CD14-positive monocyte (primary cell): ENCODE measurements around the gene TMEM240. TPM values are rescaled to one million over a fixed set of nuclear protein-coding genes. Genes with fewer than 3 reads are reported as not detected.
"Not testable (repeated sequence)": the region's sequence is repeated elsewhere in the genome, so short reads cannot be mapped to it uniquely, and the experiment has no call there.

ENCODE experiments used
- DNase-seq, 3 donors: peaks; one replicate each; pipeline ENCODE4 v3.0.0-alpha.2; 2011 to 2022
- H2AFZ ChIP-seq: 2 replicates; pipeline ENCODE4 v1.6.0; 2012; ENCODE audit warnings: mild to moderate bottlenecking, low read depth, low read length, inconsistent platforms; ENCODE audit not compliant: insufficient read depth, poor library complexity, severe bottlenecking
- H3K27ac ChIP-seq, 2 donors: 1 replicate in 1 of 2; 2 replicates in 1 of 2; pipeline ENCODE4 v1.5.1; 2012 to 2013; ENCODE audit warnings: low read length in 2 of 2, control low read depth in 1 of 2, inconsistent platforms in 1 of 2, low read depth in 1 of 2, mild to moderate bottlenecking in 1 of 2
- H3K27me3 ChIP-seq, 2 donors: one replicate each; pipeline versions ENCODE4 v1.6.0 to v1.6.1; 2011 to 2013; ENCODE audit warnings: low read length in 2 of 2; ENCODE audit not compliant: control insufficient read depth in 2 of 2, insufficient read depth in 2 of 2
- H3K36me3 ChIP-seq, 2 donors: replicated peaks in 1 of 2; 1 replicate in 1 of 2; 2 replicates in 1 of 2; pipeline versions ENCODE4 v1.5.1 to v1.6.1; 2012 to 2013; ENCODE audit warnings: low read length in 2 of 2, control low read depth in 1 of 2, inconsistent platforms in 1 of 2, mild to moderate bottlenecking in 1 of 2; ENCODE audit not compliant: insufficient read depth in 2 of 2, control insufficient read depth in 1 of 2
- H3K4me1 ChIP-seq, 2 donors: 1 replicate in 1 of 2; 2 replicates in 1 of 2; pipeline versions ENCODE4 v1.5.1 to v1.6.1; 2012 to 2013; ENCODE audit warnings: low read length in 2 of 2, control low read depth in 1 of 2, inconsistent platforms in 1 of 2, mild to moderate bottlenecking in 1 of 2, moderate library complexity in 1 of 2; ENCODE audit not compliant: insufficient read depth in 2 of 2, control insufficient read depth in 1 of 2
- H3K4me2 ChIP-seq: replicated peaks from 2 replicates; pipeline ENCODE3; 2012; ENCODE audit warnings: low read length, moderate library complexity, mild to moderate bottlenecking; ENCODE audit not compliant: poor library complexity, severe bottlenecking; ENCODE audit errors: extremely low read depth
- H3K4me3 ChIP-seq, 3 experiments: fragments of 200-600 bp in 1 of 3; sonication (generic) in 1 of 3; replicated peaks in 1 of 3; 1 replicate in 2 of 3; 2 replicates in 1 of 3; pipeline ENCODE4 v1.5.1; 2011 to 2013; ENCODE audit warnings: low read length in 3 of 3, mild to moderate bottlenecking in 3 of 3, control low read depth in 2 of 3, low read depth in 2 of 3, inconsistent platforms in 1 of 3, moderate library complexity in 1 of 3
- H3K79me2 ChIP-seq: 2 replicates; pipeline ENCODE4 v1.6.0; 2012; ENCODE audit warnings: mild to moderate bottlenecking, control low read depth, inconsistent platforms, low read length, moderate library complexity; ENCODE audit not compliant: insufficient read depth
- H3K9ac ChIP-seq: 2 replicates; pipeline ENCODE4 v1.6.0; 2017; ENCODE audit warnings: low read length, mild to moderate bottlenecking; ENCODE audit not compliant: insufficient read depth, poor library complexity, severe bottlenecking
- H3K9me3 ChIP-seq, 2 donors: replicated peaks in 1 of 2; 1 replicate in 1 of 2; 2 replicates in 1 of 2; pipeline versions ENCODE4 v1.5.1 to v1.6.1; 2012 to 2013; ENCODE audit warnings: low read length in 2 of 2, control low read depth in 1 of 2; ENCODE audit not compliant: control insufficient read depth in 1 of 2, insufficient read depth in 1 of 2
- H4K20me1 ChIP-seq: 2 replicates; pipeline ENCODE4 v1.6.0; 2012; ENCODE audit warnings: mild to moderate bottlenecking, low read length, control low read depth, moderate library complexity; ENCODE audit not compliant: insufficient read depth
- H3K27ac Mint-ChIP-seq, 7 donors: one replicate each; pipeline ENCODE4 v1.8.0; 2020; ENCODE audit warnings: mild to moderate bottlenecking in 7 of 7, mixed read lengths in 7 of 7, moderate library complexity in 6 of 7, inconsistent platforms in 2 of 7
- H3K27me3 Mint-ChIP-seq, 3 donors: one replicate each; pipeline ENCODE4 v1.8.0; 2021 to 2022; ENCODE audit warnings: low read depth in 3 of 3, mild to moderate bottlenecking in 3 of 3, mixed read lengths in 3 of 3, moderate library complexity in 3 of 3, inconsistent platforms in 1 of 3
- H3K36me3 Mint-ChIP-seq, 2 donors: one replicate each; pipeline ENCODE4 v1.8.0; 2020; ENCODE audit warnings: mixed read lengths in 2 of 2, inconsistent platforms in 1 of 2, mild to moderate bottlenecking in 1 of 2
- H3K4me1 Mint-ChIP-seq: one replicate; pipeline ENCODE4 v1.8.0; 2020; ENCODE audit warnings: mild to moderate bottlenecking, mixed read lengths
- H3K4me3 Mint-ChIP-seq, 2 donors: one replicate each; pipeline ENCODE4 v1.8.0; 2020; ENCODE audit warnings: mild to moderate bottlenecking in 2 of 2, mixed read lengths in 2 of 2, moderate library complexity in 1 of 2
- H3K9me3 Mint-ChIP-seq, 7 donors: one replicate each; pipeline ENCODE4 v1.8.0; 2020 to 2022; ENCODE audit warnings: mixed read lengths in 7 of 7, mild to moderate bottlenecking in 6 of 7, moderate library complexity in 6 of 7, inconsistent platforms in 2 of 7
- WGBS: methylation state at CpG from one replicate; pipeline ENCODE4 v1.1.5; 2013; ENCODE audit warnings: missing lambda C conversion rate; ENCODE audit not compliant: insufficient coverage; 5-methylcytosine and 5-hydroxymethylcytosine counted together
- intact Hi-C, 2 donors: fragments of 100-400 bp; cut with micrococcal nuclease; formaldehyde crosslinking; loops; one replicate each; pipeline versions ENCODE4 v1.15.0 to v1.15.1; 2023
- polyA plus RNA-seq, 3 donors: library from polyadenylated mRNA; depleted of rRNA in 1 of 3; unstranded in 2 of 3; stranded (reverse) in 1 of 3; fragments of 300-500 nt in 2 of 3; fragments of >200 nt in 1 of 3; fragmentation: Illumina TruSeq in 2 of 3; gene quantifications; 1 replicate in 2 of 3; 2 replicates in 1 of 3; pipeline ENCODE4 v1.2.3, GENCODE V29; 2012 to 2021
- TF ChIP-seq, protein P1 (sequence below): fragments of 200-600 bp; IDR thresholded peaks from one replicate; pipeline ENCODE4 v1.8.0; 2022; ENCODE audit warnings: antibody characterized with exemption, mild to moderate bottlenecking

TMEM240 gene
- polyA plus RNA-seq, 3 donors = not detected

DNA sequence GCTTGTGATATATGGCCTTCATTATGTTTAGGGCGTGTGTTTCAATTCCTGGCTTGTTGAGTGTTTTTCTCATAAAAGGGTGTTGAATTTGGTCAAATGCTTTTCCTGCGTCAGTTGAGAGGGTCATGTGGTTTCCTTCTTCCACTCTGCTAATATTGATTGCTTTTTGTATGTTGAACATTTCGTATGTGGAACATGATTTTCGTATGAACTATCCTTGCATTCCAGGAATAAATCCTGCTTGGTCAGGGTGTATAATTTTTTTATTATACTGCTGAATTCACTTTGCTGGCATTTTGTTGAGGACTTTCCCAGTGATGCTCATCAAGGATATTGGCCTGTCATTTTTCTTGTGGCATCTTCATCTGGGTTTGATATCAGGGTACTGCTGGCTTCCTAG lies 33.1 kb downstream of the TMEM240 start:
- H3K4me2 ChIP-seq = no peak overlapping the region
- H3K4me3 ChIP-seq = no peak overlapping the region
- Mint-ChIP-seq H3K4me1 (peaks cover 22% of the 10 kb centered on the region), H3K27me3 (no peaks in the 10 kb centered on the region), H3K36me3 (no peaks in the 10 kb centered on the region), H3K9me3 (peaks cover 0 to 3% (median 0%) of the 10 kb centered on the region in 7 donors), H3K4me3 (no peak overlapping the region), H3K27ac (peak overlapping the region in 1 of 7 donors; percentile 58)
- H3K4me1 ChIP-seq = peaks cover 20 to 26% of the 10 kb centered on the region in 2 donors
- no peak overlapping the region for H3K9ac ChIP-seq
- H3K27ac ChIP-seq = no peak overlapping the region
- DNase-seq = no peak
- WGBS = 86% methylated on average over 2 of the region's 4 CpGs
- no peaks in the 10 kb centered on the region for H4K20me1 ChIP-seq
- no peaks in the 10 kb centered on the region for H3K79me2 ChIP-seq
- TF ChIP-seq, protein P1, sequence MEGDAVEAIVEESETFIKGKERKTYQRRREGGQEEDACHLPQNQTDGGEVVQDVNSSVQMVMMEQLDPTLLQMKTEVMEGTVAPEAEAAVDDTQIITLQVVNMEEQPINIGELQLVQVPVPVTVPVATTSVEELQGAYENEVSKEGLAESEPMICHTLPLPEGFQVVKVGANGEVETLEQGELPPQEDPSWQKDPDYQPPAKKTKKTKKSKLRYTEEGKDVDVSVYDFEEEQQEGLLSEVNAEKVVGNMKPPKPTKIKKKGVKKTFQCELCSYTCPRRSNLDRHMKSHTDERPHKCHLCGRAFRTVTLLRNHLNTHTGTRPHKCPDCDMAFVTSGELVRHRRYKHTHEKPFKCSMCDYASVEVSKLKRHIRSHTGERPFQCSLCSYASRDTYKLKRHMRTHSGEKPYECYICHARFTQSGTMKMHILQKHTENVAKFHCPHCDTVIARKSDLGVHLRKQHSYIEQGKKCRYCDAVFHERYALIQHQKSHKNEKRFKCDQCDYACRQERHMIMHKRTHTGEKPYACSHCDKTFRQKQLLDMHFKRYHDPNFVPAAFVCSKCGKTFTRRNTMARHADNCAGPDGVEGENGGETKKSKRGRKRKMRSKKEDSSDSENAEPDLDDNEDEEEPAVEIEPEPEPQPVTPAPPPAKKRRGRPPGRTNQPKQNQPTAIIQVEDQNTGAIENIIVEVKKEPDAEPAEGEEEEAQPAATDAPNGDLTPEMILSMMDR = no peak
- H3K36me3 ChIP-seq = no peaks in the 10 kb centered on the region
- intact Hi-C loops = no loop called here
- H2AFZ ChIP-seq = no peak overlapping the region
- H3K9me3 ChIP-seq = no peaks in the 10 kb centered on the region
- H3K27me3 ChIP-seq = no peaks in the 10 kb centered on the region

DNA sequence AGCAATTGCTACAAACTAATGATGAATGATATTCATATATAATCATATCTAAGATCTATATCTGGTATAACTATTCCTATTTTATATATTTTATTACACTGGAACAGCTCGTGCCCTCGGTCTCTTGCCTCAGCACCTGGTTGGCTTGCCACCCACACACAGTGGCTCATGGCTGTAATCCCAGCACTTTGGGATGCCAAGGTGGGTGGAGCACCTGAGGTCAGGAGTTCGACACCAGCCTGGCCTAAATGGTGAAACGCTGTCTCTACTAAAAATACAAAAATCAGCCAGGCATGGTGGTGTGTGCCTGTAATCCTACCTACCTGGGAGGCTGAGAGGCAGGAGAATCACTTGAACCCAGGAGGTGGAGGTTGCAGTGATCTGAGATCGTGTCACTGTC lies 34.6 kb downstream of the TMEM240 start:
- H3K36me3 ChIP-seq, H3K4me3 Mint-ChIP-seq, H3K36me3 Mint-ChIP-seq, intact Hi-C loops, H3K9me3 Mint-ChIP-seq, H4K20me1 ChIP-seq, H3K9me3 ChIP-seq, H3K9ac ChIP-seq, H3K4me3 ChIP-seq, H3K27me3 Mint-ChIP-seq, H3K79me2 ChIP-seq, H3K4me2 ChIP-seq, H3K27me3 ChIP-seq, DNase-seq: not testable (repeated sequence)
- H3K27ac ChIP-seq = peak overlapping the region in 1 of 2 donors; percentile 70
- WGBS = 100% methylated on average over 2 of the region's 5 CpGs
- Mint-ChIP-seq H3K4me1 (peaks cover 17% of the 10 kb centered on the region), H3K27ac (peak overlapping the region; percentile 55 to 99 (median 85))
- peak overlapping the region; percentile 49 for H2AFZ ChIP-seq
- H3K4me1 ChIP-seq = peaks cover 14 to 21% of the 10 kb centered on the region in 2 donors
